Measurements from ENCODE around the gene SNTG2. TPM values are rescaled to one million over a fixed set of nuclear protein-coding genes. Genes with fewer than 3 reads are reported as not detected.

The SNTG2 gene
- total RNA-seq, 1 donor from 2014 or later = 0.47 TPM

DNA sequence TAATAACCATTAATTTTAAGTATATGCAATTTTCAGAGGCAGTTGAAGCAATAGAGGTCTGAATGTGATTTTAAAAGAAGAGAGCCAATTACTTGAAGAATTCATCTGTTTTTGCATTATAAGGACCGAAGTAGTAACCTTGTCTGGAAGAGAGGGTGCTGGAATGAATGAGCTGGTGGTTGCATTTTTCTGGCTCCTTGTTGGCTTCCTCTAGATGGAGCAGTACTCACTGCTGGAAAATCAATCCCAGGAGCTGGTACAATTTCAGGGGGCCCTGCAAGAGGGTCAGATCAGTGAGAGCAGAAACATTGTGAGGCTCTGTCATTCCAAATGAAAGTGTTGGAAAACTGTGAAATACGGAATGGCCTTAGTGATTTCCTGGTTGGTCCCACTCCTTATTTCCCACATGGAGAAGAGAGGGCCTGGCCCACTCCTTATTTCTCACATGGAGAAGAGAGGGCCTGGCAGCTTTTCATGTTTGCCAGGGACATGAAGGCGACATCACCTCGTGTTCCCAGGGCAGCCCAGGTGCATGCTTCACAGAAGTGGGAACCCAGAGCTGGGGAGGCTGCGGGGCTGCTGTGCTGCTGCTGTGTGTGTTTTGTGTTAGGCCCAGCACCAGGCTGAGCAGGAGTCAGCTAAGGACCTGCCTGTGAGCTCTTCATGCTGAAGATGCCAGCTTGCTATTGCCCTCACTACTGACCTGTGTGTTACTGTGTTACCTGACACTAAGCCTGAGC is 197.4 kb downstream of the SNTG2 start:
- no peaks in the 10 kb centered on the region for H3K36me3 Mint-ChIP-seq (ENCODE audit: low read depth)
- TF ChIP-seq, protein P1, sequence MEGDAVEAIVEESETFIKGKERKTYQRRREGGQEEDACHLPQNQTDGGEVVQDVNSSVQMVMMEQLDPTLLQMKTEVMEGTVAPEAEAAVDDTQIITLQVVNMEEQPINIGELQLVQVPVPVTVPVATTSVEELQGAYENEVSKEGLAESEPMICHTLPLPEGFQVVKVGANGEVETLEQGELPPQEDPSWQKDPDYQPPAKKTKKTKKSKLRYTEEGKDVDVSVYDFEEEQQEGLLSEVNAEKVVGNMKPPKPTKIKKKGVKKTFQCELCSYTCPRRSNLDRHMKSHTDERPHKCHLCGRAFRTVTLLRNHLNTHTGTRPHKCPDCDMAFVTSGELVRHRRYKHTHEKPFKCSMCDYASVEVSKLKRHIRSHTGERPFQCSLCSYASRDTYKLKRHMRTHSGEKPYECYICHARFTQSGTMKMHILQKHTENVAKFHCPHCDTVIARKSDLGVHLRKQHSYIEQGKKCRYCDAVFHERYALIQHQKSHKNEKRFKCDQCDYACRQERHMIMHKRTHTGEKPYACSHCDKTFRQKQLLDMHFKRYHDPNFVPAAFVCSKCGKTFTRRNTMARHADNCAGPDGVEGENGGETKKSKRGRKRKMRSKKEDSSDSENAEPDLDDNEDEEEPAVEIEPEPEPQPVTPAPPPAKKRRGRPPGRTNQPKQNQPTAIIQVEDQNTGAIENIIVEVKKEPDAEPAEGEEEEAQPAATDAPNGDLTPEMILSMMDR (conservative IDR thresholded peaks at IDR 0.05) = no peak
- H3K27ac Mint-ChIP-seq (ENCODE audit: unreplicated experiment) = no peak overlapping the region
- no peak overlapping the region for H3K4me3 Mint-ChIP-seq
- no peaks in the 10 kb centered on the region for H3K4me1 Mint-ChIP-seq
- no peak for DNase-seq (ENCODE audit: low read depth, low spot score)
- peaks cover 6% of the 10 kb centered on the region for H3K9me3 Mint-ChIP-seq
- H3K27me3 Mint-ChIP-seq (ENCODE audit: low read depth) = no peaks in the 10 kb centered on the region

DNA sequence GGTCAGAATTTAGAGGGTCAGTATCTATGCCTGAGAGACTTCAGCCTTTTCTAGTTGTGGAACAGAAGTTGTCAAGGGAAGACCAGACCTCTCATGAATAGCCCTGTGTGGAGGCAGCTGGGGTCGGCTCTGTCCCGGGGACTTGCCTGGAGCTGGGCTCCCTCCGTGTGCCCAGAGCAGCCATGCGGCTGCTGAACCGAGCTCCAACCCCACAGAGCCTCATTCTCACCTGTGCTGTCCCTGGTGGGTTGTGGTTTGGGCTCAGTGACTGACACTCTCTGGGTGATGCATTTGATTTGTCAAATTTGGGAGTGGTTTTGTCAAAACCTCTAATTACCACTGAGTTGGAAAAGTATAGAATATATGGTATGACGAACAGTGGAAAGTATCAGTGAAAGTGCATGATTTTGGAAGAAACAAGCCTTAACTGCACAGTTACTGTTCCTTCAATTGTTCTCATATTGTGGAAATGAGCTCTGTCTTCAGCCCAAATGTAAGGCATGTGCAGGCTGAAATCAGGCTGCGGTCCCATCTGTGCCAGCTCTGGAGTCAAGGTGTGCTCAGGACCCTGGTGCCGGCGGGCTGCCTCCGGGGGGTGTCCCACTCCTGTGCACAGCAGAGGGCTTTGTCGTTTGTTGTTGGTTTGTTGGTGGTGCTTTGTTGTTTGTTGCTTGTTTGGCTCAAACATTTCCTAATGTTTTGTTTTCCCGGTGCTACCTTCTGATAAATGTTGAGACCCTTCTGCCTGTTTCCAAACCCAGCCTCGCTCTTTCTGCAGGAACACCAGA is 200.3 kb downstream of the SNTG2 start:
- TF ChIP-seq, protein P1 (conservative IDR thresholded peaks at IDR 0.05) = no peak
- H3K4me1 Mint-ChIP-seq = no peaks in the 10 kb centered on the region
- no peaks in the 10 kb centered on the region for H3K36me3 Mint-ChIP-seq (ENCODE audit: low read depth)
- no peak for DNase-seq (ENCODE audit: low read depth, low spot score)
- no peaks in the 10 kb centered on the region for H3K9me3 Mint-ChIP-seq
- H3K27ac Mint-ChIP-seq (ENCODE audit: unreplicated experiment) = no peak overlapping the region
- no peaks in the 10 kb centered on the region for H3K27me3 Mint-ChIP-seq (ENCODE audit: low read depth)
- H3K4me3 Mint-ChIP-seq = no peak overlapping the region

DNA sequence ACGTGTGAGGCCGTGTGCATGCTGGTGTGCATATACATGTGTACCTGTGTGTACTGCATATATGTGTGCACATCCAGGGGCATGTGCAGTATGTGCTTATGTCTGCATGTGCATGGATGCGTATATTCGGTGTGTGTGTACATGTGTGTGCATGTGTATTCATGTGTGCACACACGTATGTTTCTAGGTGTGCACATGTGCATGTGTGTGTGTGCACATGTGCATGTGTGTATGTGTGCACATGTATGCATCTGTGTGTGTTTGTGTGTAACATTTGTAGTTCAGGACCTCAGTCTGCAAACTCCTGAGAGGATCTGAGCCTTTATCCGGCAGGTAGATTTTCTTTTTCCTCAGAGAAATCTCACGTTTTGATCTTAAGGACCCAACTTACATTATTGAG is 201.7 kb downstream of the SNTG2 start:
- H3K4me1 Mint-ChIP-seq = no peaks in the 10 kb centered on the region
- H3K36me3 Mint-ChIP-seq (ENCODE audit: low read depth) = no peaks in the 10 kb centered on the region
- H3K4me3 Mint-ChIP-seq = no peak overlapping the region
- TF ChIP-seq, protein P1 (conservative IDR thresholded peaks at IDR 0.05) = no peak
- H3K27ac Mint-ChIP-seq (ENCODE audit: unreplicated experiment) = no peak overlapping the region
- no peaks in the 10 kb centered on the region for H3K9me3 Mint-ChIP-seq
- no peaks in the 10 kb centered on the region for H3K27me3 Mint-ChIP-seq (ENCODE audit: low read depth)
- DNase-seq (ENCODE audit: low read depth, low spot score) = no peak

DNA sequence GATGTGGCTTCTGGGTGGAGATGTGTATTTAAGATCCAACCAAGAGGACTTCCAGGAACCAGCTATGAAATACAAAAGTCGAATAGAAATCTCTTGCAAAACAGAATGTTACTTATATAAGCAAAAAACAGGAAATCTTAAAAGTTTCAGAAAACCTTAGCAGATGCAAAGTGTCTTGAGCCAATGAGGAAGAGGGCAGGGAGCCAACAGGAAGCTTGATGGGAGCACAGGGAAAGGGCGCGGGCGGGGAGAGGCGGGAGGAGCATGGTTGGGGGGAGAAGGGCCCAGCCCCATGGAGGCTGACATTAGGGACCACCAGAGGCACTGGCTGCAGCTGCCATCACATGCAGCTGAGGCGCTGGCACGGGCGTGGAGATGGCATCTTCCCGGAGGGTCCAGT is 203.3 kb downstream of the SNTG2 start:
- DNase-seq (ENCODE audit: low read depth, low spot score) = no peak
- Mint-ChIP-seq H3K4me1 (no peaks in the 10 kb centered on the region), H3K27me3 (ENCODE audit: low read depth) (no peaks in the 10 kb centered on the region), H3K4me3 (no peak overlapping the region), H3K9me3 (no peaks in the 10 kb centered on the region), H3K36me3 (ENCODE audit: low read depth) (no peaks in the 10 kb centered on the region), H3K27ac (ENCODE audit: unreplicated experiment) (no peak overlapping the region)
- TF ChIP-seq, protein P1 (conservative IDR thresholded peaks at IDR 0.05) = no peak

DNA sequence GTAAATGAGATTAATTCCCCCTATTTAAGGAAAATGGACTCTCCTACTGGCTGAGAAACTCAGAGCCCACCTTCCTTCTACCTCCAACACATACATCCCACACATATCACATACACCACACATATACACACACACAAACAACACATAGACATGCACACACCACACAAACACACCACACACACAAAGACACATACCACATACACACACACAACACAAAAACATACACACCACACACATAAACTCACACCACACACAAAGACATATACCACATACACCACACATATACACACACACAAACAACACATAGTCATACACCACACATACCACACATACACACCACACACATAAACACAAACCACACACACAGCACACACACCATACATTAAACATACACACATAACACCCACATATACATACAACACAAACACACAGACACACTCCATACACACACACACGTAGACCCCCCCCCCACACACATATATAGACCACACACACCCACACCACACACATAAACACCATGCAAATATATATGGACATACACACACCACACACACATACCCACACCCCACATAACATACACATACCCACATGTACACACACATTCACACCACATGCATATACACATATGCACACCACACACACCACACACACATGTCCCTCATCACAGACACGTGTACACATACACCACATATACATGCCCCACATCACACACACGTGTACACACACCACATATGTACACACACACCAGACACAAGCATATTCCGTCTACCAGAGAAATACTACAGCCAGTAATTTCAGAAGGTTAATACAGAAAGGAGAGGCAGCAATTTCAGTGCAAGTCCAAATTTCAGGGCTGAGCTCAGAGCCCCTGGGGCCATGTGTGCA is 204.3 kb downstream of the SNTG2 start:
- TF ChIP-seq, protein P1 (conservative IDR thresholded peaks at IDR 0.05) = no peak
- no peak for DNase-seq (ENCODE audit: low read depth, low spot score)
- H3K4me1 Mint-ChIP-seq = no peaks in the 10 kb centered on the region
- H3K4me3 Mint-ChIP-seq = no peak overlapping the region
- H3K27ac Mint-ChIP-seq (ENCODE audit: unreplicated experiment) = no peak overlapping the region
- H3K27me3 Mint-ChIP-seq (ENCODE audit: low read depth) = no peaks in the 10 kb centered on the region
- H3K36me3 Mint-ChIP-seq (ENCODE audit: low read depth) = no peaks in the 10 kb centered on the region
- no peaks in the 10 kb centered on the region for H3K9me3 Mint-ChIP-seq
